C4-2B (cell line): ENCODE data around the gene CCDC92B.

Experiments
- ZFX ChIP-seq: fragments of 450-650 bp; IDR thresholded peaks from 2 replicates; pipeline ENCODE4 v1.6.1; 2017
- TF ChIP-seq, protein P1 (sequence below): fragments of 450-650 bp; conservative IDR thresholded peaks from 2 replicates; pipeline ENCODE4 v1.5.1; 2017; ENCODE audit warnings: mild to moderate bottlenecking

DNA sequence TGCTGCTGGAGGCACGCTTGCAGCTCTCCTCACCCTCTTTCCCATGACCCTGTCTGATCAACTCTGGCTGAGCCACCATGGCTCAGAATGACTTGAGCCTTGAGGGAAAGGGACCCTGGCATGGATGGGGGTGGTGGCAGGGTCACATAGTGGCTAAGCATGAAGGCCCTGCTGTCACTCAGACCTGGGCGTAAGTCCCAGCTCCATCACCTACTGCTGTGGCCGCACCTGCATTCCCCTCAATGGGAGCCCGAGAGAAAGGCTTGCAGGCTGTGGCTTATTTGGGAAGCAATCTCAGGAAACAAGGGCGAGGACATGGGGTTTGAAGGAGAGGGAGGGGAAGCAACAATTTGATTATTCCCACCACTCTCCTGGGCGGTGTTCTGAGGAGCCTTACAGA, 29.0 kb upstream of the CCDC92B start:
- TF ChIP-seq, protein P1, sequence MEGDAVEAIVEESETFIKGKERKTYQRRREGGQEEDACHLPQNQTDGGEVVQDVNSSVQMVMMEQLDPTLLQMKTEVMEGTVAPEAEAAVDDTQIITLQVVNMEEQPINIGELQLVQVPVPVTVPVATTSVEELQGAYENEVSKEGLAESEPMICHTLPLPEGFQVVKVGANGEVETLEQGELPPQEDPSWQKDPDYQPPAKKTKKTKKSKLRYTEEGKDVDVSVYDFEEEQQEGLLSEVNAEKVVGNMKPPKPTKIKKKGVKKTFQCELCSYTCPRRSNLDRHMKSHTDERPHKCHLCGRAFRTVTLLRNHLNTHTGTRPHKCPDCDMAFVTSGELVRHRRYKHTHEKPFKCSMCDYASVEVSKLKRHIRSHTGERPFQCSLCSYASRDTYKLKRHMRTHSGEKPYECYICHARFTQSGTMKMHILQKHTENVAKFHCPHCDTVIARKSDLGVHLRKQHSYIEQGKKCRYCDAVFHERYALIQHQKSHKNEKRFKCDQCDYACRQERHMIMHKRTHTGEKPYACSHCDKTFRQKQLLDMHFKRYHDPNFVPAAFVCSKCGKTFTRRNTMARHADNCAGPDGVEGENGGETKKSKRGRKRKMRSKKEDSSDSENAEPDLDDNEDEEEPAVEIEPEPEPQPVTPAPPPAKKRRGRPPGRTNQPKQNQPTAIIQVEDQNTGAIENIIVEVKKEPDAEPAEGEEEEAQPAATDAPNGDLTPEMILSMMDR = no peak
- no peak for TF ChIP-seq ZFX
